Cardiac fibroblast (primary cell): ENCODE data around the gene TRPV4.

Experiments used
- DNase-seq, 2 donors: peaks; one replicate each; pipeline versions ENCODE4 v3.0.0 to v3.0.0-alpha.2; 2010; ENCODE audit warnings: low read depth in 2 of 2
- H3K4me3 ChIP-seq, 2 donors: replicated peaks in 1 of 2; 1 replicate in 1 of 2; 2 replicates in 1 of 2; pipeline ENCODE4 v1.5.1; 2011; ENCODE audit warnings: low read depth in 2 of 2, low read length in 2 of 2, mild to moderate bottlenecking in 2 of 2, moderate library complexity in 1 of 2
- TF ChIP-seq, protein P1 (sequence below): IDR thresholded peaks from one replicate; pipeline ENCODE4 v1.5.1; 2011; ENCODE audit warnings: low read depth, mild to moderate bottlenecking, low read length, inconsistent platforms

TRPV4 gene

DNA sequence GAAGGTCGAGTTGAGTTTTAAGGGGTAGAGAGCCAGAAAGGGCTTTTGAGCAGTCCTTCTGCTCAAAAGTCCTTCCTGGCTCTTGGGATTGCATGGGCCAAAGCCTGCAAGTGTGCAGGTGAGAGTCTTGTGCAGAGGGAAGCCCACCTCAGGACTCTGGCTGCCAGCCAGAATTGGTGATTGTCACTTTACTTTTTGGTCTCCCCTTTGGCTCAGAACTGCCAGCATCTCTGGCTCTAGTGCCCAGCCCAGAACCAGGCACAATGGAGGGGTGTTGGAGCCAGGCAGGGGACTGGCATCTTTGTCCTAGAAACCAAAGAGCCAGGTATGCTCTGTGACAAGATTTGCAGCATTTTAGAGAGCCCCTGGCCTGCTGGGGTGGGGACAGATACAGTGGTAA is 96.1 kb downstream of the TRPV4 start:
- DNase-seq = no peak
- TF ChIP-seq, protein P1, sequence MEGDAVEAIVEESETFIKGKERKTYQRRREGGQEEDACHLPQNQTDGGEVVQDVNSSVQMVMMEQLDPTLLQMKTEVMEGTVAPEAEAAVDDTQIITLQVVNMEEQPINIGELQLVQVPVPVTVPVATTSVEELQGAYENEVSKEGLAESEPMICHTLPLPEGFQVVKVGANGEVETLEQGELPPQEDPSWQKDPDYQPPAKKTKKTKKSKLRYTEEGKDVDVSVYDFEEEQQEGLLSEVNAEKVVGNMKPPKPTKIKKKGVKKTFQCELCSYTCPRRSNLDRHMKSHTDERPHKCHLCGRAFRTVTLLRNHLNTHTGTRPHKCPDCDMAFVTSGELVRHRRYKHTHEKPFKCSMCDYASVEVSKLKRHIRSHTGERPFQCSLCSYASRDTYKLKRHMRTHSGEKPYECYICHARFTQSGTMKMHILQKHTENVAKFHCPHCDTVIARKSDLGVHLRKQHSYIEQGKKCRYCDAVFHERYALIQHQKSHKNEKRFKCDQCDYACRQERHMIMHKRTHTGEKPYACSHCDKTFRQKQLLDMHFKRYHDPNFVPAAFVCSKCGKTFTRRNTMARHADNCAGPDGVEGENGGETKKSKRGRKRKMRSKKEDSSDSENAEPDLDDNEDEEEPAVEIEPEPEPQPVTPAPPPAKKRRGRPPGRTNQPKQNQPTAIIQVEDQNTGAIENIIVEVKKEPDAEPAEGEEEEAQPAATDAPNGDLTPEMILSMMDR = no peak

DNA sequence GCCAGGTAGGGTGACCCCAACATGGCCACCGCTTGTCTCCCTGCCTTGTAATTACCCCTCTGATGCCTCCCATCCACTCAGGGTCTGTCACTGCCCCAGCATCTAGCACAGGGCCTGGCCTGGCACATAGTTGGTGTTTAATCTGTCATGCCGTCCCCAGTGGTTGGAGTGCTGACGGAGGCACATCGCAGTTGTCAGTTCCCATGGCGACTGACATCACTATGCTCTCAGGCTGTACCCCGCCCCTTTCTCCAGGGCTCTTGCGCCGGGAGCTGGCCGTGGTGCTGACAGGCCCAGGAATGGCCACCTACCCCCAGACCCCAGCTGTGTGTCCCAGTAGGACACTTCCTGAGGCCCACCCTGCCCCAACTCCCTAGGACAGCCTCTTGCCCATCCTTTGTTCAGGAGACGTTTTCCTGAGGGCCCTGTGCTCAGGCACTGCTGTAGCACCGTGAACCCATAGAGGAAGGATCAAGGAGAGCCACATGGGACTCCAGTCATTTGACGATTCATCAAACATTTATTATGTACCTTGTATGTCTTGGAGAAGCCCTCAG is 96.6 kb downstream of the TRPV4 start:
- H3K4me3 ChIP-seq = no peak overlapping the region
- DNase-seq = peak; percentile 57 to 68
- TF ChIP-seq, protein P1 = no peak

More for the DNA sequence above, 96.1 kb downstream of the TRPV4 start:
- H3K4me3 ChIP-seq = no peak overlapping the region

DNA sequence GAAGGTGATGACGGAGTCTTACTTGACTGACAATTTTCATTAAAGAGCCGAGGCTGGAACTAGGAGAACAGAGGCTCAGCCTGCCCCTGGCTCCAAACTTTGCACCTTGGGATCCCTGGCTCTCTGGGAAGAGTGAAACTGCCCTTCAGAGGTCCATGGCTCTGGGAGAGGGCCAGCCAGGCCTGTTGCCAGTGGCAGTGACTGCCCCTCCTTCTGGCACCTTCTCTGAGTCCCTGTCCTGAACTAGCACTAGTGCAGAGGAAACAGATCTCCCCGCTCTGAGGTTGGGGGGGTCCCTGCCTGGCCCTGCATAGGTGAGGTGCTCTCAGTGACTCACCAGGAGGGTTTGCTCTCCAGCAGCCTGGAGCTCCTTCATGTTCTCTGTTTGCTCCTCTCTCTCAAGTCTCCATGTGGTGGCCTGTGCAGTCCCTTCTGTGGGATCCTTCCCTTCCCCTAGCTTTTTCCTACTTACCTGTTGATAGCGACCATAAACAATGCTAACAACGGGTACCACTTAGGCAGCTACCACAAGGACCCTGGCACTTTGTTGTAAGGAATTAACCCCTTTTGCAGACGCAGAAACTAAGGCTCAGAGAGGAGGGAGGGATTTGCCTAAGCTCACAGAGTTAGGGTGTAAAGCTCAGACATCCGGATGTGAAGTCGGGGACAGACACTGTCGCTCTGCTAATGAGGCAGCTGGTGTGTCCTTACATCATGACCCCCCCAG is 97.2 kb downstream of the TRPV4 start:
- H3K4me3 ChIP-seq = no peak overlapping the region
- DNase-seq = no peak
- TF ChIP-seq, protein P1 = no peak

- DNase-seq = no peak
- TF ChIP-seq, protein P1 = no peak
- no peak overlapping the region for H3K4me3 ChIP-seq
Measured at GRCh38 chr12:109735051-109735521, 98.1 kb downstream of the TRPV4 start.

DNA sequence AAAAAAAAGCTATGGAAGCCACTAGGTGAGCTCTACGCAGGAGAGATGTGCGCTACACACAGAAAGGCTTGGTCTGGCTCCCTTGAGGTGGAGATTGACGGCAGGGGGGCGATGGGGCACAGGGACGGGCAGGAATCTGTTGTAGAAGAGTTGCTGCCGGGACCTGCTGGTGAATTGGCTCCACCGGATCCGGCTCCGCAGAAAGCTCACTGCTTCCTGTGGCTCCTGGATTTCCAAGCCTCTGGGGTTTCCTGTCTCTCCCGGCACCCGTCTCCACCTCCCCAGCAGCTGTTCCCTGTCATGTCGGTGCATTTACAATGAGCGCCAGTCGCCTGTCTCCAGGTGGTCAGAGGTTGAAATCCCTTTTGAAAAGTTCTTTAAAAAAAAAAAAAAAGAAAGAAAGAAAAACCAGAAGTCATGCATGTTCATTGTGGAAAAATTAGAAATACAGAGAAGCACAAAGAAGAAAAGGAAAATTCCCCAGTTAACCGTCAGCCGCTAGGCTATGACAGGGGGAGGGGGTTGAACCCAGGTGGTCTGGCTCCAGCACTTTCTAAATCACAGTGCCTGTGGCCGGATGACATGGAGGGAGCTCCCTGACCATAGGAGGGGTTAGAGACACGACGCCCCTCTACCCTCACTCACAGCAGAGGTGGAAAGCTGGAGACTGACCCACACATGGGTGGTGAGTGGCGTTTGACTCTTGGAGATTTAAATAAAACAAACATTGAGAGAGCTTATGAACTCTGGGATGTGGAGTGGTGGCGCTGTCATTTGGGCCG is 98.8 kb downstream of the TRPV4 start:
- DNase-seq = peak; percentile 32 to 35
- H3K4me3 ChIP-seq = no peak overlapping the region
- TF ChIP-seq, protein P1 = no peak
